Activated T-cell treated with anti-CD3 and anti-CD28 coated beads, Interleukin-2, amount 50 U/mL, for 24 hours (primary cell): ENCODE results near the gene ZNF385B.
"Not testable (repeated sequence)": the region's sequence is repeated elsewhere in the genome, so short reads cannot be mapped to it uniquely, and the experiment has no call there.

Experiments used
- DNase-seq: peaks from one replicate; pipeline ENCODE4 v3.0.0-alpha.2; 2020
- H3K27ac Mint-ChIP-seq: 2 replicates; pipeline ENCODE4 v1.8.0; 2020; ENCODE audit warnings: mild to moderate bottlenecking, mixed read lengths
- H3K27me3 Mint-ChIP-seq: 2 replicates; pipeline ENCODE4 v1.8.0; 2020; ENCODE audit warnings: mixed read lengths
- H3K36me3 Mint-ChIP-seq: 2 replicates; pipeline ENCODE4 v1.8.0; 2020; ENCODE audit warnings: low read depth, mixed read lengths
- H3K4me1 Mint-ChIP-seq: 2 replicates; pipeline ENCODE4 v1.8.0; 2020; ENCODE audit warnings: low read depth, mixed read lengths
- H3K4me3 Mint-ChIP-seq: 2 replicates; pipeline ENCODE4 v1.8.0; 2020; ENCODE audit warnings: mild to moderate bottlenecking, moderate library complexity, mixed read lengths
- H3K9me3 Mint-ChIP-seq: 2 replicates; pipeline ENCODE4 v1.8.0; 2020; ENCODE audit warnings: mixed read lengths

Gene ZNF385B

DNA sequence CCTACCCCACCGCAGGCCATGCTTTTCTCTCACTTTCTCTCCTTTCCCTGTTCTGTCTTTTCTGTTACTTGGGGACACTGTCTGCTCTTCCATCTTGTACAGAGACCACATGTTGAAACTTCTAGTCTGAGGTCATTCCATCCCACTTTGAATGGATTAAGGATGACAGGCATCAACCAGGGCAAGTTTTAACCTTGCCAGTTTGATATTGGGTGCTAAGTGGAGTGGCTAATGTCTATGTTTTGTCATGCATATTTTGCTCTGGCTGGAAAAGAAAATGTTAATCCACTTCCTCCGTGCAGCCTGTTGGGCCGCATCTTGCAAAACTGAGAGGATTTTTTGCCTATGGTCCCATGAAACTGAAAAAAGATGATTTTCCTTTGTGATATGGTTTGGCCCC, 391.3 kb downstream of the ZNF385B start:
- no peak overlapping the region for H3K27ac Mint-ChIP-seq
- peaks cover 2% of the 10 kb centered on the region for H3K4me1 Mint-ChIP-seq

DNA sequence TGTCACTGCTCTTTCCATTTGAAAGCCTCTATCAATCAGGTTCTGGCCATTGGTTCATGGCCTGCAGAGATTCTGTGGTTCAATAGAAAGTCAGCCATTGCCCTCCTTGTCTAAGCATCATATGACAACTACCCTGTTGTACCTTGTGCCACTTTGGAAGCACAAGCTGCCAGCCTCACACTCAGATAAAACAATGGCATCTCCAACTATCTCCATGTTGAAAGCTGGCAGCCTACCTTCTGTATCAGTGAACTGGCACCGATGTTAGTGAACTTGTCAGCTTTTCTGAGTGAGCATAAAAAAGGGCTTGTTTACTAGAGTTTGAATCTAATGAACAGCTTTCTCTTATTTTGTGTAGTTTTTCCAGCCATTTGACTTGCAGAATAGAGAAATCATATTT, 393.5 kb downstream of the ZNF385B start:
- no peak for DNase-seq
- Mint-ChIP-seq H3K9me3 (no peaks in the 10 kb centered on the region), H3K36me3 (no peaks in the 10 kb centered on the region), H3K27me3 (no peaks in the 10 kb centered on the region), H3K27ac (no peak overlapping the region), H3K4me3 (no peak overlapping the region), H3K4me1 (peaks cover 2% of the 10 kb centered on the region)

More for the DNA sequence above, 391.3 kb downstream of the ZNF385B start:
- H3K27me3 Mint-ChIP-seq: peaks cover 6% of the 10 kb centered on the region
- H3K36me3 Mint-ChIP-seq: no peaks in the 10 kb centered on the region
- no peaks in the 10 kb centered on the region for H3K9me3 Mint-ChIP-seq
- no peak for DNase-seq
- H3K4me3 Mint-ChIP-seq: no peak overlapping the region

DNA sequence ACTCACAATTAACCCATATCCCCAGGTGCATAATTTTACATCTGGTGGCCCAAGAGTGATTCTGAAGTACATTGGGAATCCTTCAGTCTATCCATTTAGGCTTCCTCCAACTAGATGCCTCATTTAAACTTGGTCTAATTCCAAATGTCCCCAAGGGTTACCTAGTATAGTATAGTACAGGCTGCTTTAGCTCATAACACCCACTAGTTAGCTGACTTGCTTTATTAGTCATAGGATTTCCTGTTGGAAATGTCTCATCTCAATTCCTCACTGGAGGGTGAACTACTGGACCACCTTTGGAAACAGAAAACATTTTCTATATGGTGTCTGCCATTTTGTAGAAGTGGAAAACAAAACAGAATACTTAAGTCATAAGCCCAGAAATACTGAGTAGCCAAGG, 394.3 kb downstream of the ZNF385B start:
- Mint-ChIP-seq H3K4me1 (peaks cover 2% of the 10 kb centered on the region), H3K36me3 (no peaks in the 10 kb centered on the region), H3K27ac (no peak overlapping the region), H3K27me3 (no peaks in the 10 kb centered on the region), H3K9me3 (no peaks in the 10 kb centered on the region), H3K4me3 (no peak overlapping the region)
- no peak for DNase-seq

- no peak overlapping the region for H3K4me3 Mint-ChIP-seq
- H3K36me3 Mint-ChIP-seq: no peaks in the 10 kb centered on the region
- peaks cover 6% of the 10 kb centered on the region for H3K4me1 Mint-ChIP-seq
- DNase-seq: no peak
- no peaks in the 10 kb centered on the region for H3K27me3 Mint-ChIP-seq
- no peak overlapping the region for H3K27ac Mint-ChIP-seq
- peaks cover 10% of the 10 kb centered on the region for H3K9me3 Mint-ChIP-seq
These were observed 400.0 kb downstream of the ZNF385B start for GRCh38 chr2:179461420-179461819.

GRCh38 chr2:179460181-179460929, 401.1 kb downstream of the ZNF385B start:
- no peak for DNase-seq
- Mint-ChIP-seq H3K4me3 (no peak overlapping the region), H3K9me3 (peaks cover 10% of the 10 kb centered on the region), H3K27me3 (no peaks in the 10 kb centered on the region), H3K27ac (peak overlapping the region; percentile 28), H3K4me1 (peaks cover 6% of the 10 kb centered on the region), H3K36me3 (no peaks in the 10 kb centered on the region)

DNA sequence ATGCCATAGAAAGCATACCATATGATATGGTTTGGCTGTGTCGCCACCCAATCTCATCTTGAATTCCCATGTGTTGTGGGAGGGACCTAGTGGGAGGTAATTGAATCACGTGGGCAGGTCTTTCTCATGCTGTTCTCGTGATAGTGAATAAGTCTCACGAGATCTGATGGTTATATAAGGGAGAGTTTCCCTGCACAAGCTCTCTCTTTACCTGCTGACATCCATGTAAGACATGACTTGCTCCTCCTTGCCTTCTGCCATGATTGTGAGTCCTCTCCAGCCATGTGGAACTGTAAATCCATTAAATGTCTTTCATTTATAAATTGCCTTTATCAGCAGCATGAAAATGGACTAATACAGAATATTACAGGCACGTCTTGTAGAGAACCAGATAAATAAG, 403.3 kb downstream of the ZNF385B start:
- DNase-seq, H3K36me3 Mint-ChIP-seq, H3K27me3 Mint-ChIP-seq, H3K4me1 Mint-ChIP-seq, H3K27ac Mint-ChIP-seq, H3K4me3 Mint-ChIP-seq: not testable (repeated sequence)
- H3K9me3 Mint-ChIP-seq: peaks cover 10% of the 10 kb centered on the region

DNA sequence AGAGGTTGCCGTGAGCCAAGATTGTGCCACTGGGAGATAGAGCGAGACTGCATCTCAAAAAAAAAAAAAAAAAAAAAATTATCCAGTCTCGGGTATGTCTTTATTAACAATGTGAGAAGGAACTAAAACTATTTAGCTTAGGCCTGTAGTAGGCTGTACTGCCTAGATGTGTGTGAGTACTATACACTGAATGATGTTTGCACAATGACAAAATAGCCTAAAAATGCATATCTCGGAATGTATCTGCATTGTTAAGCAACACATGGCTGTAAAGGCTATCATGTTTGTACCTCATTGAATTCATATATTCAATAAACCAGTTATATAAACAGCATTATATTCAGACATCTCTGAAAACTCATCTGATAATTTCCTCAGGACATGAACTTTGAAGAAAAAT, 405.6 kb downstream of the ZNF385B start:
- Mint-ChIP-seq H3K4me3 (no peak overlapping the region), H3K36me3 (no peaks in the 10 kb centered on the region), H3K4me1 (peaks cover 6% of the 10 kb centered on the region), H3K27ac (no peak overlapping the region), H3K27me3 (no peaks in the 10 kb centered on the region), H3K9me3 (peaks cover 10% of the 10 kb centered on the region)
- no peak for DNase-seq

DNA sequence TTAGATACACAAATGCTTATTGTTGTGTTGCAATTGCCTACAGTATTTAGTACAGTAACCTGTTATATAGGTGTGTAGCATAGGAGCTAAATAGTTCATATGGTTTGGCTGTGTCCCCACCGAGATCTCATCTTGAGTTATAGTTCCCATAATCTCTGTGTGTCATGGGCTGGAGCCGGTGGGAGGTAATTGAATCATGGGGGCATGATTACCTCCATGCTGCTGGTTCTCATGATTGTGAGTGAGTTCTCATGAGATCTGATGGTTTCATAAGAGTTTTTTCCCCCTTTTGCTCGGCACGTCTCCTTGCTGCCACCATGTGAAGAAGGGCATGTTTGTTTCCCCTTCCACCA, 406.3 kb downstream of the ZNF385B start:
- no peaks in the 10 kb centered on the region for H3K36me3 Mint-ChIP-seq
- peaks cover under 1% of the 10 kb centered on the region for H3K4me1 Mint-ChIP-seq
- DNase-seq: no peak
- no peak overlapping the region for H3K27ac Mint-ChIP-seq
- H3K9me3 Mint-ChIP-seq: peaks cover 10% of the 10 kb centered on the region
- no peaks in the 10 kb centered on the region for H3K27me3 Mint-ChIP-seq
- H3K4me3 Mint-ChIP-seq: no peak overlapping the region

- Mint-ChIP-seq H3K4me1 (no peaks in the 10 kb centered on the region), H3K36me3 (no peaks in the 10 kb centered on the region), H3K27me3 (no peaks in the 10 kb centered on the region), H3K9me3 (peaks cover 10% of the 10 kb centered on the region), H3K4me3 (no peak overlapping the region), H3K27ac (no peak overlapping the region)
- DNase-seq: no peak
These were observed 406.8 kb downstream of the ZNF385B start for GRCh38 chr2:179454443-179455171.

DNA sequence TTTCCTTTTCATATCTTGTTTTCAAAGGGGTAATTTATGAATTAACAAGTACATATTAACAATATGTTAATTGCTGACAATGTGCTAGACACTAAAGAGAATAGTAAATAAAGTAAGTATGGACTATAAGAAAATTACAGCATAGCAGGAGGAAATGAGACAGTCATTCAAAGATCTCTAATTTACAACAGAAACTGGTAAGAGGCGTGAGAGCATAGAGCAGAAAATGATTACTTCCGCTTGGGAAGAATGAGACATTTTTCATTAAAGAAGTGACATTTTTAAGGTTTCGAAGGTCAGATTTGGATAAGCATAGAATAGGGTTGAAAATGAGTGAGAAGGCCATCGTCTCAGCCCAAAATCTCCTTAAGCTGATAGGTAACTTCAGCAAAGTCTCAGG, 412.4 kb downstream of the ZNF385B start:
- Mint-ChIP-seq H3K36me3 (no peaks in the 10 kb centered on the region), H3K9me3 (no peaks in the 10 kb centered on the region), H3K4me3 (no peak overlapping the region), H3K4me1 (no peaks in the 10 kb centered on the region), H3K27me3 (peaks cover 8% of the 10 kb centered on the region), H3K27ac (no peak overlapping the region)
- no peak for DNase-seq

GRCh38 chr2:179447839-179448447, 413.5 kb downstream of the ZNF385B start:
- Mint-ChIP-seq H3K36me3 (no peaks in the 10 kb centered on the region), H3K27ac (no peak overlapping the region), H3K9me3 (no peaks in the 10 kb centered on the region), H3K4me1 (no peaks in the 10 kb centered on the region), H3K27me3 (peaks cover 13% of the 10 kb centered on the region), H3K4me3 (no peak overlapping the region)
- no peak for DNase-seq

- H3K9me3 Mint-ChIP-seq: no peaks in the 10 kb centered on the region
- DNase-seq: no peak
- H3K27ac Mint-ChIP-seq: no peak overlapping the region
- no peaks in the 10 kb centered on the region for H3K4me1 Mint-ChIP-seq
- H3K36me3 Mint-ChIP-seq: no peaks in the 10 kb centered on the region
- peaks cover 18% of the 10 kb centered on the region for H3K27me3 Mint-ChIP-seq
- H3K4me3 Mint-ChIP-seq: no peak overlapping the region
These were observed 414.0 kb downstream of the ZNF385B start for GRCh38 chr2:179447421-179447820.

- Mint-ChIP-seq H3K36me3 (no peaks in the 10 kb centered on the region), H3K9me3 (no peaks in the 10 kb centered on the region), H3K4me1 (no peaks in the 10 kb centered on the region), H3K4me3 (no peak overlapping the region), H3K27me3 (peaks cover 18% of the 10 kb centered on the region), H3K27ac (no peak overlapping the region)
- no peak for DNase-seq
These were observed 414.8 kb downstream of the ZNF385B start for GRCh38 chr2:179446476-179447141.

DNA sequence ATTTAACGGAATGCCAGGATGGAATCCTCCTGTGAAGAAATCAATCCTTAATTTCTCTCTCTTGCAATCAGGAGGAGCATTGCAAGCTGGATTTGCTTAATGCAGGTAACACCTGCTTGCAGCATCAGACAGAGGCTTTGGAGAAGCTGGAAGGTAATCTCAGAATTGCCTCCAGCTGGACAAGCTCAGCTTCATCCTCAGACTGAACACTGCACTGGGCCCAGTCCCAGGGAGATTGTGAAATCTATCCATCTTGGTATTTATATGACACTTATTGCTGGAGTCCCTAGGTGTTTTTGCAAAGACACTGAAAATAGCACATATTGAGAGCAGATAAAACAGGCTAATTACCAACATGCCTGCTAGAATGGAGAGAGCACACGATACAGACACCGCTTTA, 417.4 kb downstream of the ZNF385B start:
- no peak overlapping the region for H3K4me3 Mint-ChIP-seq
- peaks cover 24% of the 10 kb centered on the region for H3K27me3 Mint-ChIP-seq
- H3K4me1 Mint-ChIP-seq: no peaks in the 10 kb centered on the region
- no peaks in the 10 kb centered on the region for H3K9me3 Mint-ChIP-seq
- H3K27ac Mint-ChIP-seq: no peak overlapping the region
- no peak for DNase-seq
- H3K36me3 Mint-ChIP-seq: no peaks in the 10 kb centered on the region

DNA sequence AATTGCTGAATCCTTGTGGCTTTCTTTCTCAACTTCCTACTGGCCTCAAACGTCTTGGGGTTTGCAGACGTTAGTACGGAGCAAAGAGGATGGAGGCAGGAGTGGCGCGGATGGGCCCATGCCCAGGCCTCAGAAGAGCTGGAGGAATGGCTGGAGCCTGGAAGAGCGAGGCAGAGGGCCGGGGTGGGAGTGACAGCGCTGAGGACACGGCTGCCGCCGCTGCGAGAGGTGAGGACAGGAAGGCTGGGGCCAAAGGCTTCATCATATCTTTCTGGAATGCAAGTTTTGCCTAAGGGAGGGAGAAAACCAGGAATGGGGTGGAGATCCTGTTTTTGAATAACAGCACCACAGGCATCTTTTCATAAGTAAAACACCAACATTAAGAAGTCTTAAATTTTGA, 418.2 kb downstream of the ZNF385B start:
- Mint-ChIP-seq H3K36me3 (no peaks in the 10 kb centered on the region), H3K27me3 (peaks cover 24% of the 10 kb centered on the region), H3K9me3 (no peaks in the 10 kb centered on the region), H3K4me1 (no peaks in the 10 kb centered on the region), H3K4me3 (no peak overlapping the region), H3K27ac (no peak overlapping the region)
- DNase-seq: no peak
